LNCAP (cell line): ENCODE measurements around the gene SLC6A4.
A peak's percentile ranks its signal among the peaks of the same experiment; 100 is the strongest.

ENCODE experiments used
- TF ChIP-seq, protein P1 (sequence below): fragments of 450-650 bp; IDR thresholded peaks from 2 replicates; pipeline ENCODE4 v1.5.1; 2017; ENCODE audit warnings: mild to moderate bottlenecking

SLC6A4 gene

GRCh38 chr17:30235386-30236296, at the start of gene SLC6A4:
Gene SLC6A4, minus strand, starts transcription at chr17:30235697. Its CDS starts 13,739 bp downstream, at chr17:30221958.
- TF ChIP-seq, protein P1, sequence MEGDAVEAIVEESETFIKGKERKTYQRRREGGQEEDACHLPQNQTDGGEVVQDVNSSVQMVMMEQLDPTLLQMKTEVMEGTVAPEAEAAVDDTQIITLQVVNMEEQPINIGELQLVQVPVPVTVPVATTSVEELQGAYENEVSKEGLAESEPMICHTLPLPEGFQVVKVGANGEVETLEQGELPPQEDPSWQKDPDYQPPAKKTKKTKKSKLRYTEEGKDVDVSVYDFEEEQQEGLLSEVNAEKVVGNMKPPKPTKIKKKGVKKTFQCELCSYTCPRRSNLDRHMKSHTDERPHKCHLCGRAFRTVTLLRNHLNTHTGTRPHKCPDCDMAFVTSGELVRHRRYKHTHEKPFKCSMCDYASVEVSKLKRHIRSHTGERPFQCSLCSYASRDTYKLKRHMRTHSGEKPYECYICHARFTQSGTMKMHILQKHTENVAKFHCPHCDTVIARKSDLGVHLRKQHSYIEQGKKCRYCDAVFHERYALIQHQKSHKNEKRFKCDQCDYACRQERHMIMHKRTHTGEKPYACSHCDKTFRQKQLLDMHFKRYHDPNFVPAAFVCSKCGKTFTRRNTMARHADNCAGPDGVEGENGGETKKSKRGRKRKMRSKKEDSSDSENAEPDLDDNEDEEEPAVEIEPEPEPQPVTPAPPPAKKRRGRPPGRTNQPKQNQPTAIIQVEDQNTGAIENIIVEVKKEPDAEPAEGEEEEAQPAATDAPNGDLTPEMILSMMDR, result no peak

GRCh38 chr17:30279156-30279555, 43.7 kb upstream of the SLC6A4 start:
- TF ChIP-seq, protein P1, result no peak

DNA sequence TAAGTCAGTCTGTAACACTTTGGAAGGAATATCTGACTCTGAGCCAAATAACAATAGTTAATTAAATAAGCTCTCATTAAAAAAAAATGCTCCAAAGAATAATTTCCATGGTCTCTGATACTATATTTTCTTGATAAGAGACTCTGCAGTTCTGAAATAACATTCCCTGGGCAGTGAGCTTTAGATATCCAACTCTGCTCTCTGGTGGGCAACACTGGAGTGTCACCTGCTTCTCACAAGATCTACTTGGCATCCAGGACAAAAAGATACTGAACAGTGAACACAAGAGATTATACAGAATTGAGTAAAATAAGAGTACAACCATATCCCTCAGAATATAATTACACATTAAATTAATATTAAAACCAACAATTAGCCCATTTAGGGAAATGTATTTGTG, 42.5 kb upstream of the SLC6A4 start:
- TF ChIP-seq, protein P1, result peak; percentile 58; the same call in 1 of the 2 replicates

GRCh38 chr17:30275911-30276310, 40.4 kb upstream of the SLC6A4 start:
- TF ChIP-seq, protein P1, result no peak

- TF ChIP-seq, protein P1, result no peak
Measured at GRCh38 chr17:30274887-30275286, 39.4 kb upstream of the SLC6A4 start.

GRCh38 chr17:30273373-30273772, 37.9 kb upstream of the SLC6A4 start:
- TF ChIP-seq, protein P1, result no peak

DNA sequence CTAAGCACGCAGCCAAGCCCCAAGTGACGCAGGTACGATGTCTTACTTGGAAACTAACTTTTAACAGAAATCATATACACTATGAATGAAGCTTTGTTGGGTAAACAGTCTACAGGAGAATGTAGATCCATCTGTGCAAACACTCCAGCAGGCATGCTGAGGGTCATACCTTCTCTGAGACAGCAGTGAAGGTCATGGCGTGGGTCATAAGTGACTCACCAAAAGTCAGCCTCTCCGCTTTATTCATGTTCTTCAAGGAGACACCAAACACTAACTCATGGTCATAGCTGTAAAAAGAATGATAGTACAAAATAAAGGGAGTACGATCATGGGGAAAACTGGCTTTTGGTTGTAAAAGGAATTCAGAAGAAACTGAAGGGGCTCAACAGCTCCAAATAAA, 35.6 kb upstream of the SLC6A4 start:
- TF ChIP-seq, protein P1, result no peak
